Spinal cord (tissue), 10 donors: ENCODE data around the gene LYRM2. TPM values are rescaled to one million over a fixed set of nuclear protein-coding genes. Genes with fewer than 3 reads are reported as not detected.
A peak's percentile ranks its signal among the peaks of the same experiment; 100 is the strongest.

Source experiments
- DNase-seq, 6 donors: peaks; one replicate each; pipeline versions ENCODE4 v3.0.0 to v3.0.0-alpha.2; 2013 to 2015; ENCODE audit warnings: low spot score in 6 of 6, low read depth in 4 of 6
- H3K27ac ChIP-seq: one replicate; pipeline ENCODE4 v1.5.1; 2013; ENCODE audit warnings: low read depth, low read length, control low read depth
- H3K27me3 ChIP-seq: one replicate; pipeline ENCODE4 v1.6.1; 2013; ENCODE audit warnings: low read length; ENCODE audit not compliant: control insufficient read depth, insufficient read depth
- H3K36me3 ChIP-seq: one replicate; pipeline ENCODE4 v1.6.1; 2013; ENCODE audit warnings: low read length; ENCODE audit not compliant: control insufficient read depth, insufficient read depth
- H3K4me1 ChIP-seq: one replicate; pipeline ENCODE4 v1.6.1; 2013; ENCODE audit warnings: low read length; ENCODE audit not compliant: control insufficient read depth, insufficient read depth
- H3K4me3 ChIP-seq: one replicate; pipeline ENCODE4 v1.5.1; 2013; ENCODE audit warnings: low read depth, low read length, control low read depth
- H3K9me3 ChIP-seq: one replicate; pipeline ENCODE4 v1.6.1; 2013; ENCODE audit warnings: low read length; ENCODE audit not compliant: control insufficient read depth, insufficient read depth
- WGBS: methylation state at CpG from one replicate; pipeline ENCODE4 v1.1.5; 2013; ENCODE audit warnings: missing lambda C conversion rate; ENCODE audit not compliant: insufficient coverage; 5-methylcytosine and 5-hydroxymethylcytosine counted together
- polyA plus RNA-seq, 2 donors: library from polyadenylated mRNA; unstranded; fragments of 120-200 nt; gene quantifications; one replicate each; pipeline ENCODE4 v1.2.1, GENCODE V29; 2013; ENCODE audit not compliant: insufficient read length in 2 of 2
- total RNA-seq, 2 donors: library from RNA; depleted of rRNA in 1 of 2; stranded (reverse); fragments of 120-200 nt in 1 of 2; fragments of >200 nt in 1 of 2; gene quantifications; one replicate each; pipeline versions ENCODE4 v1.2.3 to v1.2.4, GENCODE V29; 2013 to 2014
- donor health status: healthy.

Gene LYRM2
- total and polyA plus RNA-seq, 4 donors = 30.8 to 45.7 (median 38.3) TPM

- H3K9me3 ChIP-seq = no peaks in the 10 kb centered on the region
- H3K36me3 ChIP-seq = peaks cover 38% of the 10 kb centered on the region
- no peaks in the 10 kb centered on the region for H3K27me3 ChIP-seq
- no peak overlapping the region for H3K4me3 ChIP-seq
- no peak overlapping the region for H3K27ac ChIP-seq
- WGBS = 67% methylated on average over 9 of the region's 9 CpGs
- no peaks in the 10 kb centered on the region for H3K4me1 ChIP-seq
- peak in 1 of 6 donors; percentile 8 for DNase-seq
Measured at GRCh38 chr6:89630488-89630887, 8.1 kb downstream of the LYRM2 start.

DNA sequence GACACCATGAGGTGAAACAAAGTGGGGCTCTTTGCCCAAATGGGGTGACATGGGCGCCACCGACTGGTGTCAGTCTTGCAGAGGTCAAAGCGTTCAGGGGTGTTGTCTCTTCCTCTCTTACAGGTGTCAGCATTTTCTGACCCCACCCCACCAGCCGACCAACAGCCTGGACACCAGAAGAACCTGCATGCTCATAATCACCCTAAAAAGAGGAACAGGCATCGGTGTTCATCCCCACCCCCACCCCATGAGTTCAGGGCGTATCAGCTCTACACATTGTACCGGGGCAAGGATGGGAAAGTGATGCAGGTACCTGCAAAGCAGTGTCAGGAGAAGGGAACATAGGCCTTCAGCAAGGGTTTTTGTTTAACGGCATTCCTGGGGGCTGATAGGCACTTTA, 14.8 kb downstream of the LYRM2 start:
- H3K36me3 ChIP-seq = peaks cover 38% of the 10 kb centered on the region
- H3K27ac ChIP-seq = no peak overlapping the region
- DNase-seq = no peak
- no peaks in the 10 kb centered on the region for H3K27me3 ChIP-seq
- H3K4me1 ChIP-seq = no peaks in the 10 kb centered on the region
- WGBS = 94% methylated on average over 4 of the region's 8 CpGs
- H3K4me3 ChIP-seq = no peak overlapping the region
- H3K9me3 ChIP-seq = no peaks in the 10 kb centered on the region

DNA sequence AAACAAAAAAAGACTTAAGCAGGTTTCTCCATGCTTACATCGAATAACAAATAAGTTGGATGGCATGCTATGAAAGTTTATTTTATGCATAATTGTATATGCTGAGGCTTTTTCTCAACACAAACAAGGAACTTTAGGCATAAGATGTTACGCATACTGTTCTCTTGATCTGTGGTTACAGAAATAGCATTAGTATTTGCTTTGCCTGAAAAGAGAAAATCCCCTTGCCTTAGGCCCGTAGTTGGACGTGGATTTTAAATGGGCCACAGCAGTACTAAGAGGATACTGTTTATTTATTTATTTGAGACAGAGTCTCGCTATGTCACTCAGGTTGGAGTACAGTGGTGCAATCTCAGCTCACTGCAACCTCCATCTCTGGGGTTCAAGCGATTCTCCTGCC, 19.0 kb downstream of the LYRM2 start:
- H3K36me3 ChIP-seq = peaks cover 38% of the 10 kb centered on the region
- no peaks in the 10 kb centered on the region for H3K27me3 ChIP-seq
- no peak overlapping the region for H3K4me3 ChIP-seq
- no peaks in the 10 kb centered on the region for H3K9me3 ChIP-seq
- DNase-seq = no peak
- H3K4me1 ChIP-seq = no peaks in the 10 kb centered on the region
- 93% methylated on average over 3 of the region's 6 CpGs for WGBS
- no peak overlapping the region for H3K27ac ChIP-seq

- no peak overlapping the region for H3K27ac ChIP-seq
- WGBS = 93% methylated on average over 6 of the region's 6 CpGs
- no peak overlapping the region for H3K4me3 ChIP-seq
- H3K4me1 ChIP-seq = no peaks in the 10 kb centered on the region
- no peaks in the 10 kb centered on the region for H3K27me3 ChIP-seq
- no peaks in the 10 kb centered on the region for H3K9me3 ChIP-seq
- peaks cover 28% of the 10 kb centered on the region for H3K36me3 ChIP-seq
- DNase-seq = no peak
Measured at GRCh38 chr6:89618026-89618425, 20.5 kb downstream of the LYRM2 start.

- Histone ChIP-seq H3K9me3 (no peaks in the 10 kb centered on the region), H3K36me3 (peaks cover 24% of the 10 kb centered on the region), H3K27me3 (no peaks in the 10 kb centered on the region), H3K4me1 (no peaks in the 10 kb centered on the region), H3K4me3 (no peak overlapping the region), H3K27ac (no peak overlapping the region)
- 91% methylated on average over 5 of the region's 5 CpGs for WGBS
- no peak for DNase-seq
Measured at GRCh38 chr6:89616531-89616930, 22.0 kb downstream of the LYRM2 start.

- 78% methylated on average over 5 of the region's 5 CpGs for WGBS
- H3K4me1 ChIP-seq = no peaks in the 10 kb centered on the region
- no peak for DNase-seq
- H3K9me3 ChIP-seq = no peaks in the 10 kb centered on the region
- H3K4me3 ChIP-seq = no peak overlapping the region
- no peaks in the 10 kb centered on the region for H3K27me3 ChIP-seq
- peaks cover 23% of the 10 kb centered on the region for H3K36me3 ChIP-seq
- no peak overlapping the region for H3K27ac ChIP-seq
Measured at GRCh38 chr6:89615882-89616281, 22.7 kb downstream of the LYRM2 start.

DNA sequence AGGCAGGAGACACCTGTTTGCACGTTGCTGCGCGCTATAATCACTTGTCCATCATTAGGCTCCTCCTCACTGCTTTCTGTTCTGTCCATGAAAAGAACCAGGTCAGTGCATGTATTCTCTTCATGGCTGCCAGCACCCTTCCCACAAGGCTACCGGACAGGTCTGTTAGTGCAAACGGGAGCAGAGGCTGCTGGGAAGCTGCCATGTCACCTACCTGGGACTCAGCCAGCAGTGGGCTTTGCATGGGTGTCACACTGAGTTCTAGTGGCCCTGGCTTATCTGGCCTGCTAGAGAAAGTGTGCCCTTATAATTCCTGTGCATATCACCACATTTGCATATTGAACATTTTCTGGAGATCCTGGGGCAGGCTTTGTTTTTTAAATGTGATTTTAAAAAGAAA, 24.8 kb downstream of the LYRM2 start:
- H3K27me3 ChIP-seq = no peaks in the 10 kb centered on the region
- no peaks in the 10 kb centered on the region for H3K4me1 ChIP-seq
- H3K4me3 ChIP-seq = no peak overlapping the region
- H3K36me3 ChIP-seq = peaks cover 22% of the 10 kb centered on the region
- H3K9me3 ChIP-seq = no peaks in the 10 kb centered on the region
- H3K27ac ChIP-seq = no peak overlapping the region
- WGBS = 92% methylated on average over 5 of the region's 5 CpGs
- DNase-seq = no peak

DNA sequence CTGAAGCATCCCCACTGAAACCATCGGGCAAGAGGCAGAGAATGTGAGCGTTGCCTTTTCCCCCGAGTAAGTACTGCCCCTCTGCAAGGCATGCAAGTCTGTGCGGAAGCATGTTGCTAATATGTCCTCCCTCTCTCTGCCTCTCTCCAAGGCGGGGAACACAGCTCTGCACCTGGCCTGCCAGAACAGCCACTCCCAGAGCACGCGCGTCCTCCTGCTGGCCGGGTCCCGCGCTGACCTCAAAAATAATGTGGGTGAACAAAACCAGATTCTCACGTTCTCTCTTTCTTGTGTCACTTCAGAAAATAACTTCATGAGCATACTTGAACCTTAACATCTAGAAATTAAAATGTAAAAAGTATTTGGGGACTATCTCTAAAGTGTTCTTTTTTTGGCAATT, 26.4 kb downstream of the LYRM2 start:
- H3K27me3 ChIP-seq = no peaks in the 10 kb centered on the region
- no peak for DNase-seq
- WGBS = 87% methylated on average over 3 of the region's 12 CpGs

GRCh38 chr6:89611666-89612065, 26.9 kb downstream of the LYRM2 start:
- Histone ChIP-seq H3K27me3 (no peaks in the 10 kb centered on the region), H3K27ac (no peak overlapping the region), H3K4me1 (no peaks in the 10 kb centered on the region), H3K36me3 (peaks cover 16% of the 10 kb centered on the region), H3K4me3 (no peak overlapping the region), H3K9me3 (no peaks in the 10 kb centered on the region)
- no peak for DNase-seq

More for the DNA sequence above, 26.4 kb downstream of the LYRM2 start:
- Histone ChIP-seq H3K36me3 (peaks cover 16% of the 10 kb centered on the region), H3K9me3 (no peaks in the 10 kb centered on the region), H3K4me1 (no peaks in the 10 kb centered on the region), H3K4me3 (no peak overlapping the region), H3K27ac (no peak overlapping the region)

DNA sequence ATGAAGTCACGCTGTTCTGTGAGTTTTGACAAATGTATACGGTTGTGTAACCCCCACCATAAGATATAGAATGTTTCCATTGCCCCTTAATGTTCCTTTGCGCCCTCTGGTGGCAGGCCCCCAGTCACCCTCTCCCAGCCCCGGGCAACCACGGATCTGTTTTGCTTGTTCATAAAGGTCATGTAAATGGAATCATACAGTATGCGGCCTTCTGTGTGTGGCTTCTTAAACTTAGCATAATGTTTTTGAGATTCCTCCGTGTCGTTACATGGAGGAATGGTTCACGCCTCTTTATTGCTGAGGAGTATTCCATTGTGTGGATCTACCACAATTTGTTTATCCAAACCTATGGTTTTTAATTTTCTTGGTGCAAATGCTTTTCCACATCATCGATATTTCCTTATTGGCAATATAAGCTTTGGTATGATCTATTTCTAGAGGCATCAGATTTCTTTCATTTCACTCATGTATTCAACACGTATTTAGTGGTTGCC, 28.4 kb downstream of the LYRM2 start:
- WGBS = 100% methylated on average over 1 of the region's 11 CpGs
- peaks cover 18% of the 10 kb centered on the region for H3K36me3 ChIP-seq
- no peak overlapping the region for H3K27ac ChIP-seq
- no peak overlapping the region for H3K4me3 ChIP-seq
- peak in 2 of 6 donors; percentile 28 to 41 for DNase-seq
- H3K9me3 ChIP-seq = no peaks in the 10 kb centered on the region
- no peaks in the 10 kb centered on the region for H3K4me1 ChIP-seq
- H3K27me3 ChIP-seq = no peaks in the 10 kb centered on the region
